ENCODE data around the gene SOX21. TPM values are rescaled to one million over a fixed set of nuclear protein-coding genes. Genes with fewer than 3 reads are reported as not detected.

Gene SOX21
- total RNA-seq, 1 donor from 2014 or later = not detected

DNA sequence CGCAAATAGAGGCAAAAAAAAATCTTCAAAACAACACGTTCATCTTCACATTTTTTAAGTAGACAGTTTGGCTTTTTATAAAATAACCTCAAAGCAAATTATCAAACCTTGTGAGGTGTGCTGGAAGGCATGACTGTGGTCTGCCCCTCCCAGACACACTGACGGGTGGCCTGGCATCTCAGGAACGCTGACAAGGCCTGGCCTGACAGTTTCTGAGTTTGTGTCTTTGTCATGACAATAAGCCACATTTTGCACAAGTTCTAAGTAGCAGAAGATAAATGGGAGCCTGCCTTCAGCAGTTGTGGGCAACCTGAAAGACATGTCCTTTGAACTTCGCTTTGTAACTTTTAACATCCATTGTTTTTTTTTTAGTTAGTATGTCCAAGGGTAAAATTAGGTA lies 38.5 kb downstream of the SOX21 start:
- no peaks in the 10 kb centered on the region for H3K36me3 ChIP-seq
- intact Hi-C loops (cut with micrococcal nuclease) = no loop called here
- H3K4me1 ChIP-seq = no peaks in the 10 kb centered on the region
- no peak overlapping the region for H3K27ac ChIP-seq (replicated peaks)
- H3K27me3 ChIP-seq (ENCODE audit: low read depth) = peaks cover 35% of the 10 kb centered on the region
- H3K9me3 ChIP-seq (replicated peaks) = no peaks in the 10 kb centered on the region
- DNase-seq = no peak
- TF ChIP-seq, protein P1, sequence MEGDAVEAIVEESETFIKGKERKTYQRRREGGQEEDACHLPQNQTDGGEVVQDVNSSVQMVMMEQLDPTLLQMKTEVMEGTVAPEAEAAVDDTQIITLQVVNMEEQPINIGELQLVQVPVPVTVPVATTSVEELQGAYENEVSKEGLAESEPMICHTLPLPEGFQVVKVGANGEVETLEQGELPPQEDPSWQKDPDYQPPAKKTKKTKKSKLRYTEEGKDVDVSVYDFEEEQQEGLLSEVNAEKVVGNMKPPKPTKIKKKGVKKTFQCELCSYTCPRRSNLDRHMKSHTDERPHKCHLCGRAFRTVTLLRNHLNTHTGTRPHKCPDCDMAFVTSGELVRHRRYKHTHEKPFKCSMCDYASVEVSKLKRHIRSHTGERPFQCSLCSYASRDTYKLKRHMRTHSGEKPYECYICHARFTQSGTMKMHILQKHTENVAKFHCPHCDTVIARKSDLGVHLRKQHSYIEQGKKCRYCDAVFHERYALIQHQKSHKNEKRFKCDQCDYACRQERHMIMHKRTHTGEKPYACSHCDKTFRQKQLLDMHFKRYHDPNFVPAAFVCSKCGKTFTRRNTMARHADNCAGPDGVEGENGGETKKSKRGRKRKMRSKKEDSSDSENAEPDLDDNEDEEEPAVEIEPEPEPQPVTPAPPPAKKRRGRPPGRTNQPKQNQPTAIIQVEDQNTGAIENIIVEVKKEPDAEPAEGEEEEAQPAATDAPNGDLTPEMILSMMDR (IDR thresholded peaks at IDR 0.05; ENCODE audit: borderline replicate concordance) = no peak
- H3K4me3 ChIP-seq = no peak overlapping the region

DNA sequence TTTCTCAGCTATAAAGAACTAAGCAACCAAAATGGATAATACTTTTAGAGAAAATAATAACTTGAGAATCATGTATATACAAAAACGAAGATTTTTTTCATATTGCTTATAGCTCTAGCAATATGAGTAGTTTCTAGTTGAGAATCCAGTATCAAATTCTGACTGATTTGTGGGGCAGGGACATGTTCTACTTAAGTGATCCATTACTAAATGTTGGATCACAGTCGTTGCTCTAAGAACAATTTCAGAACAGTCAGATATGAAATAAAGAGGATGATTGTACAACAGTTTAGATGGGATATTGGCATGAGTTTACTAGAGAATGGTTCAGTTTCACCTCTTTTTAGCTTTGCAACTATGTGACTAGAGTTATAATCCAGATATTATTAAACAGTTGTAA lies 39.9 kb downstream of the SOX21 start:
- TF ChIP-seq, protein P1 (IDR thresholded peaks at IDR 0.05; ENCODE audit: borderline replicate concordance) = no peak
- no peaks in the 10 kb centered on the region for H3K36me3 ChIP-seq

DNA sequence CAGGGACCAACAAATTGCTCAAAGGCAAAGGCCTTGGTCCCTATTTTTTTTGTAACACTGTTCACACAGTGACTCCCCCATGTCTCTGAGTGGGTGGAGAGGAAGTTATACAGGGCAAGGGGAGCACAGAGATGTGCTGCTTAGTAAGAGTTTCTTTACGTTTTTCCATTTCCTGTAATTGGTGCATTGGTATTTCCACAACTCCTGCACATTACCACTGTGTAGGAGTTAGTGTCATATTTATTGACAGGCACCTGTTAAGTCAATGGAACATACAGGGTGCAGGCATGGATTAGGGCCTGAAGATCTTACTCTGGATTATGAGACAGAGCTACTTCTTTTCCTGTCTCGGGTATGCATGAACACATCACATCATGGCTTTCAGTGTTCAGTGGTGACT lies 45.2 kb downstream of the SOX21 start:
- no peaks in the 10 kb centered on the region for H3K36me3 ChIP-seq
- intact Hi-C loops (cut with micrococcal nuclease) = no loop called here

More for the DNA sequence above, 39.9 kb downstream of the SOX21 start:
- Histone ChIP-seq H3K4me1 (no peaks in the 10 kb centered on the region), H3K4me3 (no peak overlapping the region), H3K27me3 (ENCODE audit: low read depth) (peaks cover 22% of the 10 kb centered on the region), H3K9me3 (replicated peaks) (no peaks in the 10 kb centered on the region), H3K27ac (replicated peaks) (no peak overlapping the region)
- intact Hi-C loops (cut with micrococcal nuclease) = no loop called here
- DNase-seq = no peak

DNA sequence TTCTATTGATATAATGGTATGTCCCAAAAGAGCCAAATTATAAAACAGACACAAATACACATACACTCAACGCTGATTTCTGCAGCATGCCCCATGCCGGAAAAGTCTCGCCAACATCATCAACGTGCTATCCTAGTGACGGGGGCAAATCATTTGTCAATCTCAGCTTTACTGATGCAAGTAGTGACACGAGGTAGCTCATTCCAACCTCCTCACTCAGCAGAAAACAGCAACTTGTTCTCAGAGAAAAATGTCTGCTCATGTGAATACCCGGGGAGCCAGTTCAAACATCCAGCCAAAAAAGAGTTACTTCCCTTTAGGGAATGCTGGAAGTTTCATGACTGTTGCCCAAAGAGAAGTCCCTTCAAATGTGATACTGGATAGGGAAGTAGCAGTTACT lies 46.3 kb downstream of the SOX21 start:
- intact Hi-C loops (cut with micrococcal nuclease) = no loop called here
- H3K27me3 ChIP-seq (ENCODE audit: low read depth) = peaks cover 61% of the 10 kb centered on the region
- H3K4me1 ChIP-seq = no peaks in the 10 kb centered on the region
- H3K4me3 ChIP-seq = no peak overlapping the region
- DNase-seq = no peak
- no peak overlapping the region for H3K27ac ChIP-seq (replicated peaks)
- TF ChIP-seq, protein P1 (IDR thresholded peaks at IDR 0.05; ENCODE audit: borderline replicate concordance) = no peak
- H3K9me3 ChIP-seq (replicated peaks) = no peaks in the 10 kb centered on the region
- no peaks in the 10 kb centered on the region for H3K36me3 ChIP-seq

More for the DNA sequence above, 45.2 kb downstream of the SOX21 start:
- Histone ChIP-seq H3K9me3 (replicated peaks) (no peaks in the 10 kb centered on the region), H3K27ac (replicated peaks) (no peak overlapping the region), H3K4me1 (no peaks in the 10 kb centered on the region), H3K4me3 (no peak overlapping the region), H3K27me3 (ENCODE audit: low read depth) (peaks cover 50% of the 10 kb centered on the region)
- TF ChIP-seq, protein P1 (IDR thresholded peaks at IDR 0.05; ENCODE audit: borderline replicate concordance) = no peak
- DNase-seq = no peak

DNA sequence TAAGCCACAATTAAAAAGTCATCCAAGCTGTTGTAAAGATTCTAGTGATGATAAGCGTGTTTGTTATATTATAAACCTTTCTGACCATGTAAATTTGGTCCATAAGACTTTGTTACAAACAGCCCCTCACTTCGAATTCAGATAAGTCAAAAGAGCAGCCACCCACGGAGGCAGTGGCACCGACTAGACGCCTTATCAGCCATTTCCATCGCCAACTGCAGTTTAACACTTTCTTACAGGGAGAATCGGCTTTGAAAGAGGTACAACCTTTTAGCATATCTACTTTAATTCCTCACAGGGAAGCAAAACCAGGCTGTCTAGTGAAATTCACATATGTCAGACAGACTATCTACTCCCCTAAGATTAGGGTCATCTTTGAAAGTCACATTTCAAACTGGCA lies 47.5 kb downstream of the SOX21 start:
- H3K4me1 ChIP-seq = no peaks in the 10 kb centered on the region
- intact Hi-C loops (cut with micrococcal nuclease) = no loop called here
- TF ChIP-seq, protein P1 (IDR thresholded peaks at IDR 0.05; ENCODE audit: borderline replicate concordance) = no peak
- no peak overlapping the region for H3K27ac ChIP-seq (replicated peaks)
- no peak for DNase-seq
- no peak overlapping the region for H3K4me3 ChIP-seq
- H3K36me3 ChIP-seq = no peaks in the 10 kb centered on the region
- peaks cover 61% of the 10 kb centered on the region for H3K27me3 ChIP-seq (ENCODE audit: low read depth)
- no peaks in the 10 kb centered on the region for H3K9me3 ChIP-seq (replicated peaks)

Data from left ventricle myocardium inferior (tissue), 1 donor.